Renal cortical epithelial cell (primary cell): Measurements from ENCODE around the gene PCNX2. TPM values are rescaled to one million over a fixed set of nuclear protein-coding genes. Genes with fewer than 3 reads are reported as not detected.
A peak's percentile ranks its signal among the peaks of the same experiment; 100 is the strongest.
"Not testable (repeated sequence)": the region's sequence is repeated elsewhere in the genome, so short reads cannot be mapped to it uniquely, and the experiment has no call there.

ENCODE experiments used
- DNase-seq: peaks from one replicate; pipeline ENCODE4 v3.0.0-alpha.2; 2011; ENCODE audit warnings: low read depth
- total RNA-seq: library from RNA; depleted of rRNA; stranded (reverse); fragments of >200 nt; gene quantifications from 2 replicates; pipeline ENCODE4 v1.2.3, GENCODE V29; 2014

PCNX2 gene
- total RNA-seq, 1 donor from 2014 or later, result 28.9 TPM

DNA sequence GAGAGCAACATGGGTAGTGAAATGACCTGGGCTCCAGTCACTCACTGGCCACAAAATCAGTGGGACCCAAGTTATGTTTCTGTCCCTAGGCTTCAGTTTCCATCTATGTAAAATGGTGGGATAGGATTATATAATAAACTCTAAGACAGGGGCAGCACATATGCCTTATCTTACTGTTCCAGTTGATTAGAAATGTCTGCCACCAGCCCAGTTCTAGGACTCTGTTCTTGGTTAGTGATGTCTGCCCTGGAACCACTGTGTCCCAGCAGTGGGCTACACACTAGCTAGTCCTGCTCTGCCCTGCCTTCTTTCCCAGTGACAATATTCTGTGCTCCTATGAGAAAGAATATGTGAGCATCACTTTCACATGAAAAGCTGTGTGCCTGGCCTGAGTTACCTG is 138.3 kb downstream of the PCNX2 start:
- no peak for DNase-seq

DNA sequence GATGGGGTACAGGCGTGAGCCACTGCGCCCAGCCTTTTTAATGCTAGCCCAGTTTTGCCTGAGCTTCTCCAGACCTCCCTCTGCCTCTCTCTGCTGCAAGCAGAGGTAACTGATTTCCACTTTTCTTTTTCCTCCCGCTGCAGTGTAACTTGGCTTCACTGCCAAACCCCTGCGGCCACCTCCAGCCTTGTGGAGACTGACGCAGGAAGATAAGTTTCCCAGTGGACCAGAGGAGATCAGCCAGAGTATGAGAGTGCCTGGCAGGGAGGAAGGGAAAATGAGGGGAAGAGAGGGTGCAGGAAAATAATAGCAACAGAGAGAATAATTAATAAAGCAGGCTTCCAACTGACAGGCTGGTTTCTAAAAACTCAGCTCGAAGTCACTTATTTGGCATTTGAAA is 143.7 kb downstream of the PCNX2 start:
- no peak for DNase-seq

GRCh38 chr1:233144434-233144833 is 151.1 kb downstream of the PCNX2 start:
- DNase-seq, result no peak

DNA sequence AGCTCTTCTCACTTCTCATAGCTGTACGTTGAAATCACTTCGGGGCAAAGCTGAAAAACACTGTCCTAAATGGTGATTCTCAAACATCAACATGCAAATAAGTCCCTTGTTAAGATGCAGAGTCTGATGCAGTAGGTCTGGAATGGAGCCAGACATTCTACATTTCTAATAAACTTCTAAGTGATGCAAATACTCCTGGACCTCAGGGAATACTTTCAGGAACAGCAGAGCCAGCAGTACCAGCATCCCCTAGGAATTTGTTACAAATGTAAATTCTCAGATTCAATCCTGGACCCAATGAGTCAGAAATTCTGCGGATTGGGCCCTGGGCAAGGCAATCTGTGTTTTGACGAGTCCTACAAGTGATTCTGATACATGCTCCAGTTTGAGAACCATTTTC is 152.3 kb downstream of the PCNX2 start:
- DNase-seq, result peak; percentile 21

GRCh38 chr1:233140974-233141373 is 154.6 kb downstream of the PCNX2 start:
- peak; percentile 54 for DNase-seq

- no peak for DNase-seq
Measured at GRCh38 chr1:233140499-233140898, 155.0 kb downstream of the PCNX2 start.

DNA sequence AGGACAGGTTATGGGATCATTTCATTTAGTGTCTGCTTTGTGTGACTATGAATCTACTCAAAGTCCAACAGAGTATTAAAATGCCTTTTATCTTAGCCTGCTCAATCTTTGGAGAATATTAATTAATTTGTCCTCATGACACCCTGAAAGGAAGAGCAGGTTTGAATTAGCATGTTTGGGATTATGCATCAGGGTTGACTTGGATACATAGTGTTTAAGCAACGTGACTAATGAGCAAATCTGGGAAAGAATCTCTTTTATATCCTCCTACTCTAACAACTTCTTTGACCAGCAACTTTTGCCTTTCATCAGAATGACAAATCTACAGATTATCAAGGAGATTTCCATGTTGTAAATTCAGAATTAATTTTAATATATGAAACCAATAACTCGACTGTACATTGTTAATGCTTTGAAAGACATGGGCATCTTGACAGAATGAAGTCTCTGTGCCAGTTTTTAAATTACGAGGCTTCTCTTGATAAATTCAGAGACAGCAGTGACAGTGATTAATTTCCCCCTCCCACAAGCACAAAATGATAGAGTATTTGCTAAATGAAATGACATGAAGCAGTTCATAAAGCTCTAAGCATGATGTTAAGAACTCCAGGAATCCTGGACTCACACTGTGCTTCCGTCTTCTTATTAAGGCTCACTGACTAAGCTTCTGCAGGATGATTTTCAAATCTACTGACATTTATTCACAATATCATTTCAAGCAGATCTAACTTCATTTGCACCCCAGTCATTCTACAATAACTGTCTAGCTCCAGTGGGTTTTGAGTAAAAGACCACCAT is 156.5 kb downstream of the PCNX2 start:
- DNase-seq, result no peak

DNA sequence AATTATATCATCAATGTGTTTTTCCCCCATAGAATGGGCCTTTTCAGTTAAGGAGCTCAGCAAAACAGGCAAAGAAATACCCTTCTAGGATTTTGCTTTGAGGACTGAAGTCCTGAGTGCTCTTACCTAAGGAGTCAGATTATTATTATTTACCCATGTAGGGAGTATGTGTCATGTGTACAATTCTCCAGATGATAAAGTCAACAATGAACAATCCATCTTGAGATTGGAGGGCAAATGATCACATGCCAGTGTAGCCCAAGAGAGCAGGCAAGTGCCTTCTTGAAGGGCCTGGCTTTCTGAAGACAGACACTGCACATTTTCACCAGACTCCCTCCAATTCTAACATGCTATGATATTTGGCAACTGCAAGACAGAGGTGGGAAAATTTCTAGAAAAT is 159.7 kb downstream of the PCNX2 start:
- DNase-seq, result no peak

GRCh38 chr1:233132445-233132844 is 163.1 kb downstream of the PCNX2 start:
- no peak for DNase-seq

- DNase-seq, result not testable (repeated sequence)
Measured at GRCh38 chr1:233129031-233129430, 166.5 kb downstream of the PCNX2 start.

GRCh38 chr1:233127157-233127556 is 168.4 kb downstream of the PCNX2 start:
- no peak for DNase-seq

DNA sequence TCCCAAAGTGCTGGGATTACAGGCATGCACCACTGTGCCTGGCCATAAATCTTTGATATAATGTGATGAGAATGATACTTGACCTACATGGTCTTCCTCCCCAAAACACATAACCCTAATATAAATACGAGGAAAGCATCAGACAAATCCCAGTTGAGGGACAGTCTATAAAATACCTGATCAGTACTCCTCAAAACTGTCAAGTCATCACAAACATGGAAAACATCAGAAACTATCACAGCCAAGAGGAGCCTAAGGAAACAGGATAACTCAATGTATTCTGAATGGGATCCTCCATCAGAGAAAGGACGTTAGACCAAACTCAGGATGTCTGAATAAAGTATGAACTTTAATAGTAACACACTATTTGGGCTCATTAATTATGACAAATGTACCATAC is 172.7 kb downstream of the PCNX2 start:
- DNase-seq, result no peak

DNA sequence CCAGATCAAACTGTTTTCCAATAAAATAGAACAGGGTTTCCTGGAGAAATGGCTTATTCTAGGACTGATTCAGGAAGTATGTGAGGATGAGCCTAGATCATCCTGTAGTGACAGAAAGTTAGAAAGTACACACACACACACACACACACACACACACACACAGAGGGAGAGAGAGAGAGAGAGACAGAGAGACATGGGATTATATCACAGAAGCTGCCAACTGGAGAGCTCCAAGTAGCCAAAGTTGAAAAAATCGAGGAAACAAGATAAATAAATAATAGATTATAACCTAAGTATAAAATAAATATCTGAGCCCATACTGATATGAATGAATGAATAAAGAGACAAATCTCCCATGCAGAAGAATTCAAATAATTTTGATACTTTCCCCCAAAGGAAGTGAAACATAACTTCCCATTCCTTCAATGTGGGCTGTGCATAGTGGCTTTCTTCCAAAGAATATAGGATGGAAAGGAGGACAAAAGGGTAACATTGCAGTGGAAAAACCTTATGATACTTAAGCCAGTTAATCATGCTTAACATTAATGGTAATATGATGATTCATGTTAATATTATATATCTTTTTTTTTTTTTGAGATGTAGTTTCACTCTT is 173.5 kb downstream of the PCNX2 start:
- DNase-seq, result no peak

GRCh38 chr1:233114860-233115259 is 180.7 kb downstream of the PCNX2 start:
- no peak for DNase-seq

DNA sequence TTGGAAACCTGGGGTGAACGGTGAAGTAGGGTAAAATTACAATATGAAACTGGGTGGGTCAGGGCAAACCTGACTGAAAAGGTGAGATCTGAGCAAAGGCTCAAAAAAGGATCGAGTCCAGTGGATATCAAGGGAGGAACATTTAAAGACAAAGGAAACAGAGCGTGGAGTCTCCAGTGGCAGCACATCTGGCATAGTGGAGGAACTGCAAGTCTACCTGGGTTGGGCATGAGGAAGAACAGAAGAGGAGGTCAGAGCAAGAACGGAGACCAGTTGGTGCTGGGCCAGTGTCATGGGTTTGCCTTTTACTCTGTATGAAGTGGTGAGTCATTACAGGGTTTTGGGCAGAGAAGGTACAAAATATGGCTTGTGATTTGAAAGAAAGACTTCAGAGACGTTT is 181.4 kb downstream of the PCNX2 start:
- DNase-seq, result peak; percentile 71

DNA sequence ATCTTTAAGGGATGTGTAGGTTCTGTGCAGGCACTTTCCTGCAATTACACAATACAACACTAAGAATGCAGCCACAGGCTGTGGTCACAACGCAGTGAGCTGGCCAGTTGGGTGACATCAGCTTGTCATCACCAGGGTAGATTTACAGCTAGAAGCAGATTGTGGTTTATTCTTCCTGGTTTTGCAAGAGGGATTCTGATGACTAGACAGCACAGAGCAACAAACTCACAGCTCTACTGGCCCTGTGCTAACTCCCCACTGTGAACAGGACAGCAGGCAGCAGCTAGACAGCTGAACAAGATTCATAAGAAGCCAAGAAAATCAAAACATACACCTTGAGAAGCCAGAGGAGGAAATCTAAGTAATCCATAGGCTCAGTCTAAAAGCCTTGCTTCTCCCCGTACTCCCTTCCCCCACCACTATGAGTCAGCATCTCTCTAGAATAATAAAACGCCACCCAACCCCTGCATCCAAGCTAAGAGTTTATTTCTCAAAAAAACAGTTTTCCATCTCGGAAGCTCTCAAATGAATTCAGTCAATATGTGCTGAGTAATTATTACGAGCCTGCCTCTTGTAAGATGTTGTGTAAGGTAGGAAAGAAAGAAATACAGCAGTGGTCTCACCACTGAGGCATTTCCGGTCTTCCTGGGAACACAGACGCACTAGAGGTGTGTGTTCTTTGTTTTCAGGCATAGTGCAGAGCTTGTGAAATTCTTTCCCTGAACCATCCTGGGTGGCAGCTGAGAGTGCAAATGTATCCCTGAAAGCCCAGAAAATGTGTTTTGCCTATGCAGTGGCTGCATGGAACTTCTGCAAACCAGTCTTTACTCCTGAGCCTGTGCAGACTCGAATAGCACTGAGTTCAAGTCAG is 182.3 kb downstream of the PCNX2 start:
- DNase-seq, result peak; percentile 100

- DNase-seq, result peak; percentile 66
Measured at GRCh38 chr1:233112186-233113008, 183.1 kb downstream of the PCNX2 start.

- DNase-seq, result peak; percentile 56
Measured at GRCh38 chr1:233111731-233112130, 183.8 kb downstream of the PCNX2 start.

- no peak for DNase-seq
Measured at GRCh38 chr1:233109096-233109495, 186.4 kb downstream of the PCNX2 start.

DNA sequence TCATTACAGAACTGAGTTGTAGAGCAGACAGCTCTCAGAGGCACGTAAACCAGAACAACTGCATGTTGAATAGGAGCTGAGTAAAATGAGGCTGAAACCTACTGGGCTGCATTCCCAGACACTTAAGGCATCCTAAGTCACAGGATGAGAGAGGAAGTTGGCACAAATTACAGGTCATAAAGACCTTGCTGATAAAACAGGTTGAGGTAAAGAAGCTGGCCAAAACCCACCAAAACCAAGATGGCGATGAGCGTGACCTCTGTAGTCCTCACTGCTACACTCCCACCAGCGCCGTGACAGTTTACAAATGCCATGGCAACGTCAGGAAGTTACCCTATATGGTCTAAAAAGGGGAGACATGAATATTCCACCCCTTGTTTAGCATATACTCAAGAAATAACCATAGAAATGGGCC is 187.8 kb downstream of the PCNX2 start:
- DNase-seq, result peak; percentile 76

GRCh38 chr1:233107130-233107660 is 188.3 kb downstream of the PCNX2 start:
- no peak for DNase-seq
